ENCODE results near the gene ADH1A.
"Not testable (repeated sequence)": the region's sequence is repeated elsewhere in the genome, so short reads cannot be mapped to it uniquely, and the experiment has no call there.

The ADH1A gene

GRCh38 chr4:99290848-99291786 is at the start of gene ADH1A:
TSS of gene ADH1A (minus strand) at chr4:99290985. CDS start at chr4:99290914, 71 bp downstream.
- DNase-seq (ENCODE audit: low spot score): no peak

DNA sequence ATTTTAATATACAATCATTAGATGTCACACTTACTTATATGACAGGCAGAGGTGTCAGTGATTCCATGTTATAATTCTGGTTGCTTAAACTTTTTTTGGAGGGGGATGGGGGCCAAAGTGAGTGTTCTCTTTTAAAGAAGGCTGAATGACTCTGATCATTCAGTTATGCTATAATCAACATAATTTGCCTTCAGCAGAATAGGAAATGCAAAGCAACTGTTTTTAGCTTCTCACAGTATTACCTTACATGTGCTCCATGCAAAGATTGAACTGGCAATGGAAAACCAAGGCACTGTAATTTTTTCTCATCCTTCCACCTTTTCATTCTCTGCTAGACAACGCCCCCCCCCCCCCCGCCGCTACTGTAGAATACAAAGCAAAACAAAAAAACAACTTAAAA is 48.4 kb upstream of the ADH1A start:
- no peak for DNase-seq (ENCODE audit: low spot score)

GRCh38 chr4:99336553-99336952 is 45.8 kb upstream of the ADH1A start:
- no peak for DNase-seq (ENCODE audit: low spot score)

DNA sequence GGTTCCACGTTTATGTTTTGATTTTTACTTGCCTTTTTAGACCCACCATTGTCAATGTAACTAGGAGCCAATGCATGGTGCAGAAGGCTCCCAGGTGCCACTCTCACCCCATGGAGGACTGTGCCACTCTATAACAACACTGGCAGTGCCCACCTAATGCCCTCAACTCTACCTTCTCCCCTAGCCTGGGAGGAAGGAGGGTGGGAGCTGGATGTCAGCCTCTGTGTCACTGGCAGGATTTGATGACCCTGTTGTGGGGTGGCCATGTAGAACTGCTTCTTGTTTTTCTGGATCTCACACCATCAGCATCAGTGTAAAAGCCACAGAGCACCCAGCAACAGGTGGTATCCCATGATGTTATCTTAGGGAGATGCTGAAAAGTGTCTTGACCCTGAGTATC is 44.1 kb upstream of the ADH1A start:
- no peak for DNase-seq (ENCODE audit: low spot score)

- DNase-seq (ENCODE audit: low spot score): no peak
These were observed 39.9 kb upstream of the ADH1A start for GRCh38 chr4:99330648-99331047.

- no peak for DNase-seq (ENCODE audit: low spot score)
These were observed 39.1 kb upstream of the ADH1A start for GRCh38 chr4:99329876-99330275.

- DNase-seq (ENCODE audit: low spot score): no peak
These were observed 34.2 kb upstream of the ADH1A start for GRCh38 chr4:99324979-99325378.

- DNase-seq (ENCODE audit: low spot score): no peak
These were observed 33.6 kb upstream of the ADH1A start for GRCh38 chr4:99324361-99324760.

DNA sequence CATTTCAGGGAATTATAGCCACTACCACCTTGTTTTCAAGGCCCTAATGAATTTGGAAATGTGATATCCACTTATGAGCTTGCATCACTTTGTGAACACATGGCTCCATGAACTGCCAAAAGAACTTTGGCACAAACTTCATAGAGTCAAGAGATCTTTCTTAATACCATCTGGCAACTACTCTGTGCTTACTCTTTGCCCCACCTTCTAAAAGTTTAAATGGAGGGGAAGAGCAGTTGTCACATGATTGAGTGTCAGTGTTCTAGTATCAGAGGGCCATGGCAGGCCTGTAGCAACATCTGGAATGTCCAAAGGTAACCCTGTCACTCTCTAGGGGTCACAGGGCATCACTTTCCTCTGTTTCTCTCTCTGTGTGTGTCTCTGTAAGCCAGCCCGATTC is 33.0 kb upstream of the ADH1A start:
- DNase-seq (ENCODE audit: low spot score): no peak

DNA sequence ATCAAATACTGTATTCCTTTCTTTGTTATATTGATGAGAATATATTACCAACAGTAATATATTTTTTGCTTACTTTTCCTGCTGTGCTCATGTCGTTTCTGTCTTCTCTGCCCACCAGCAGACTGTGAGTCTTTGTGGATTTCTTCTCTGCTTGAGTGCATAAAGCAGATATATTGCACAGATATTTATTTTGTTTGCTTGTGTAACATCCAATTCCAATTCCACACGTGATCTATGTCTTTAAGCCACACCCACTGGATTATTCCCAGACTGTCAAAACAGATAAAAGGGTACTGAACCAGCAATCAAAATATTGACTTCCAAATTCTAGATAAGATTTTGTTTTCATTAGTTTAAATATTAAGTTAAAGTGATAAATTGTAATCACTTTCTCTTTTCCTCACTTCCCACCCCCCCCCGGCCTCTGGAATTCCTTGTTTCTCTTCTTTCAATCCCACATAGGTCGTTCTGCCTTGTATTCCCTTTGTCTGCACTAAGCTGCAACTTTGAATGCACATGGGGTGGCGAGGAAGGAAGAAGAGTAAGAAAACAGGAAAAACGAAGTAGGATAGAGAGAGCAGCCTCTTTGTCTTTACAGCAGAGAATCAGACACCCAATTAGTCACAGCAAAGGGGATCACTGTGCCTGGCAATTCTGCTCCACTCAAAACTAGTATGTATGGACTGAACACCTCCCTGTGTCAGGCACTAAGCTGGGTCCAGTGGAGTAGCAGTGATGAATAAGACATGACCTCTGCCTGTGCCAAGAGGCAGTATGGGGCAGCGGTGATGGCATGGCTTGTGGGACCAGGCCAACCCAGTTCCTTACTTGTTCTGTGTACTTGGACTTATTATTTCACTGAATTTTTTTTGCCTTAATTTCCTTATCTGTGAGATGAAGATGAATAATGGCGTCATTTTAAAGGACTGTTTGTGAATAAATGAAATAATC is 30.7 kb upstream of the ADH1A start, which contains the start of gene ADH1B:
Gene ADH1B, minus strand, starts transcription at position 161 of the 951 bp plus-strand sequence. Its CDS starts 70 bp downstream, at position 91.
- no peak for DNase-seq (ENCODE audit: low spot score)

DNA sequence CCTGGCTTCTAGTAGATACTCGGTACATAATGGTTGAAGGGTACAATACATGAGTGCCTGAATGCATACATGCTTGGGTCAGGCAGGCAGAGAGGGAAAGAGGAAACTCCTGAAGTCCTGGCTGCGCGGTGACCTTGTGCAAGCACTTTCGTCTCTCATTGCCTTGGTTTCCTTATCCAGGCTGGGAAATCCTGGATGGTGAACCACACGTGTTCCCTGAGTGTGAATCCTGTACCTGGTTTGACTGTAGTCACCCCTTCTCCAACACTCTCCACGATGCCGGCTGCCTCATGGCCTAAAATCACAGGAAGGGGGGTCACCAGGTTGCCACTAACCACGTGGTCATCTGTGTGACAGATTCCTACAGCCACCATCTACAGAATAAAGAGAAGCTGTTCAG is 27.0 kb upstream of the ADH1A start:
- DNase-seq (ENCODE audit: low spot score): not testable (repeated sequence)

DNA sequence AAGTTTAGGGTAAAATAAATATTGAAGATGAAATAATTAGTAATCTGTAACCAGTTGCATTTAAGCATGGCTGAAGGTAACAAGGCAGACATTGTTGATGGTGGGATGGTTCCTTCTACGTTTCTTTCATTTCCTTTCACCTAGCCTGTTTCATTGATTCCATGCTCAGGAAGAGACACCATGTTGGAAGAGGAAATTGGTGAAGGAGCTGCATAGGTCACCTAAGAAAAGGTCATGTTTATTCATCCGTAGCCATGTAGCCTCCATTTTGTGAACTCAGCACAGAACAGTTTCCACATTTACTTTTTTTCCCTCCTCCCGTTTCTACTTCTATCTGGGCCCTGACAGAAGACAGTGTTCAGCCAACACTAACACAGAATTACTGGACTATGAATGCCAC is 26.6 kb upstream of the ADH1A start:
- no peak for DNase-seq (ENCODE audit: low spot score)

GRCh38 chr4:99315839-99316238 is 25.1 kb upstream of the ADH1A start:
- DNase-seq (ENCODE audit: low spot score): no peak

DNA sequence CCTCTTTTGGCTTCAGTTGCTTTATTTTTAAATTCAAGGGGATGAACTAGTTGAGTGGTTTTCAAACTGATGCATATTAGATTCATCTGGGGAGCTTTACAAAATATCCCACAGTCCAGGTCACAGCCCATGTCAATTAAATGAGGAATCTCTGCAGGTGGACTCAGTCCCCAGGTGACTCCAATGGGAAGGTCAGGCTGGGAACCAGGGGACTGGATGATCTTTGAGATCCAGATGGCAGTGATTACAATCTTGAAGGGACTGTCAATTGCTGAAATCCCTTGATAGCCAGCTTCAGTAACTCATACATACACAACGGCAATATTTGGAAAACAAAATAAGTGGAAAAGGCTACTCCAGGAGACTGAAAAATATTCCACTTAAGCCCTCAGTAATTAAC is 23.4 kb upstream of the ADH1A start:
- no peak for DNase-seq (ENCODE audit: low spot score)

- no peak for DNase-seq (ENCODE audit: low spot score)
These were observed 19.6 kb upstream of the ADH1A start for GRCh38 chr4:99310389-99310788.

DNA sequence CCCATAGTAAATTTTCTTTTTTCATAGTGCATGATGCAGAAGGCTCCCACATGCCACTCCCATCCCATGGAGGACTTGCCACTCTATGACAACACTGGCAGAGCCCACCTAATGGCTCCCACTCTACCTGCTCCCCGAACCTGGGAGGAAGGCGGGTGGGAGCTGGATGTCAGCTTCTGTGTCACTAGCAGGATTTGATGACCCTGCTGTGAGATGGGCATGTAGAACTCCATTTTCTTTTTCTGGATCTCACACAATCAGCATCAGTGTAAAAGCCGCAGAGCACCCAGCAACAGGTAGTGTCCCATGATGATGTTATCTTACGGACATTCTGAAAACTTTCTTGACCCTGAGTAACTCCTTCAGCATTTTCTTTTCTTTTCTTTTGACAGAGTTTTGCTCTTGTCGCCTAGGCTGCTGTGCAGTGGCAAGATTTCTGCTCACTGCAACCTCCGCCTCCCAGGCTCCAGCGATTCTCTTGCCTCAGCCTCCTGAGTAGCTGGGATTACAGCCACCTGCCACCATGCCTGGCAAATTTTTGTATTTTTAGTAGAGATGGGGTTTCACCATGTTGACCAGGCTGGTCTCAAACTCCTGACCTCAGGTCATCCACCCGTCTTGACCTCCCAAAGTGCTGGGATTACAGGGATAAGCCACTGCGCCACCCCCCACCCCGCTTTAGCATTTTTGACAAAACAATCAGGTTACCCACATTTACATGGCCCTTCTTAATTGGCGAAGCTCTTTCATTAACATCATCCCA is 15.0 kb upstream of the ADH1A start:
- DNase-seq (ENCODE audit: low spot score): no peak

DNA sequence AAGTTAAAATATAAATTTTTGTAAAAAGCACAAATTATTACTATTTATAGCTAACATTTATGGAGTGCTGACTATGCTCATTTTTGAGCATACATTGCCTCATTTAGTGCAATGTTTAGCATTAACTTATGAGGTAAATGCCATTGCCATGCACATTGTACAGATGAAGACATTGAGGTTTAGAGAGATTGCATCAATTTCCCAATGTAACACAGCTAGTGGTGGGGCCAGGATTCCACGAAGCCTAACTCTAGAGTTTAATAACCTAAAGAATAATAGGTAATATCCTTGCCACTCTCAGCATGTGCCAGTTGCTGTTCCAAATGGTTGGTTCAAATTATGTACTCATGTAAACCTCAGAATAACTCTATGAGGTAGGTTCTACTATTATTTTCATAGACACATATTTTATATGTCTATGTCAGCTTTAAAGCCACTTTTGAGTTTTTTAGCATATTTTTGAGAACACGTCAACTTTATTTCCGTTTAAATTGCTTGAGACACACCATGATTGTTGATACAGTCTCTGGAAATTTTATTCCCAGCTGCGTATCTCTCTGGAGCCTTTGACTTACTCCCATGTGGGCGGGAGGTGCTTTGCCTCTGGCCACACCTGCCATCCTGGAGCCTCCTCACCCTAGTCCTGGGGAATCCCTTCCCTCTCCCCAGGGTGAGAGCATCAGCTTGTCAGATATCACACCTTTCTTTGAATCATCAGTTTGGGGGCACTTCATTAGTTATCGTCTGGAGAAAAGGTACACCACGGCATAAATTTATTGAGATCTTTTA is 10.8 kb upstream of the ADH1A start:
- no peak for DNase-seq (ENCODE audit: low spot score)

DNA sequence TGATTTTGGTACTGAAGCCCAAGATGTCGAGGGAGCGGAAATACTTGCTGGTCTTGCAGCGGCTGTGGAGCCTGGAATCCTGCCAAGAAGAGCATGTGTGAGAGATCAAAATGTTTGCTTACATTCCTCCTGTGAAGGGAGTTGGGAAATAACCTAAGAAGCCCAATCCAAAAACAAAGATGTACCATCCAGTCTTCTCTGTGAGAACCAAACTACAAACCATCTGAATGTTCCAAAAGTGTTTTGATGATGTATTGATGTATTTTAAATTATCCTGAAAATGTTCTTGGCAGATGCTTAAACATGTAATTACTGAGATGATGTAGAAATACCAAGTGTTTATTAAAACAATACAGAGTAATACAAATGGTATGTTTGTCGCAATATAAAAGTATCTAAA is 10.1 kb upstream of the ADH1A start:
- peak; percentile 67 for DNase-seq (ENCODE audit: low spot score)

DNA sequence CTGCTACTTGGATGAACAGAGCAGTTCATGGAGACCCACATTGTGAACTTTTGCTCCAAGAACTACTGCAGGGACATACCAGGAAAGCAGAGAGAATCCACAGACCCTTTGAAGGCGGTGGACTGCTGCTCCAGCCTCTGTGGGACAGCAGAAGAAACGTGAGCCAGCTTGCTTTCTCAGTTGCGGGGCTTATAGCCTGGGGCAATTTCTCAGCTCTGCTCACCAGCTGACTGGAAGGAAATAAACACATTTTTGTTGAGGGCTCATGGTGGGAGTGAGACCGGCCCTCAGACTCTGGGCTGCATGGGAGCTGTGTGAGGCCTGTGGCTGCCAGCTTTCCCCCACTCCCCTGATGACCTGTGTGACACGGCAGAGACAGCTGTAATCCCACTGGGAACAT is 2.6 kb upstream of the ADH1A start:
- no peak for DNase-seq (ENCODE audit: low spot score)

GRCh38 chr4:99285387-99285786 is 5.4 kb downstream of the ADH1A start:
- no peak for DNase-seq (ENCODE audit: low spot score)

- DNase-seq (ENCODE audit: low spot score): no peak
These were observed 8.1 kb downstream of the ADH1A start for GRCh38 chr4:99282731-99283130.

All from kidney tubule cell (primary cell).